ENCODE data around the gene SLC23A2.

SLC23A2 gene

GRCh38 chr20:5001174-5002076 lies at the start of gene SLC23A2:
Gene SLC23A2 (minus strand): TSS chr20:5001510. CDS start chr20:4932562, 68,948 bp downstream.
- no peak for DNase-seq
- Histone ChIP-seq H3K27ac (no peak within 1 kb of the TSS), H3K36me3 (replicated peaks) (no peaks in the 10 kb centered on the region), H3K4me3 (ENCODE audit: low read depth, low read length) (peak within 1 kb of the TSS; percentile 68), H3K27me3 (replicated peaks) (no peaks in the 10 kb centered on the region)
- TF ChIP-seq, protein P1, sequence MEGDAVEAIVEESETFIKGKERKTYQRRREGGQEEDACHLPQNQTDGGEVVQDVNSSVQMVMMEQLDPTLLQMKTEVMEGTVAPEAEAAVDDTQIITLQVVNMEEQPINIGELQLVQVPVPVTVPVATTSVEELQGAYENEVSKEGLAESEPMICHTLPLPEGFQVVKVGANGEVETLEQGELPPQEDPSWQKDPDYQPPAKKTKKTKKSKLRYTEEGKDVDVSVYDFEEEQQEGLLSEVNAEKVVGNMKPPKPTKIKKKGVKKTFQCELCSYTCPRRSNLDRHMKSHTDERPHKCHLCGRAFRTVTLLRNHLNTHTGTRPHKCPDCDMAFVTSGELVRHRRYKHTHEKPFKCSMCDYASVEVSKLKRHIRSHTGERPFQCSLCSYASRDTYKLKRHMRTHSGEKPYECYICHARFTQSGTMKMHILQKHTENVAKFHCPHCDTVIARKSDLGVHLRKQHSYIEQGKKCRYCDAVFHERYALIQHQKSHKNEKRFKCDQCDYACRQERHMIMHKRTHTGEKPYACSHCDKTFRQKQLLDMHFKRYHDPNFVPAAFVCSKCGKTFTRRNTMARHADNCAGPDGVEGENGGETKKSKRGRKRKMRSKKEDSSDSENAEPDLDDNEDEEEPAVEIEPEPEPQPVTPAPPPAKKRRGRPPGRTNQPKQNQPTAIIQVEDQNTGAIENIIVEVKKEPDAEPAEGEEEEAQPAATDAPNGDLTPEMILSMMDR (IDR thresholded peaks at IDR 0.05; ENCODE audit: low read depth, low read length, missing control alignments) = no peak
- in situ Hi-C loops (cut with HindIII; ENCODE audit: low pct_ligation_motif_present, low sequenced_read_pairs) = no loop called here

DNA sequence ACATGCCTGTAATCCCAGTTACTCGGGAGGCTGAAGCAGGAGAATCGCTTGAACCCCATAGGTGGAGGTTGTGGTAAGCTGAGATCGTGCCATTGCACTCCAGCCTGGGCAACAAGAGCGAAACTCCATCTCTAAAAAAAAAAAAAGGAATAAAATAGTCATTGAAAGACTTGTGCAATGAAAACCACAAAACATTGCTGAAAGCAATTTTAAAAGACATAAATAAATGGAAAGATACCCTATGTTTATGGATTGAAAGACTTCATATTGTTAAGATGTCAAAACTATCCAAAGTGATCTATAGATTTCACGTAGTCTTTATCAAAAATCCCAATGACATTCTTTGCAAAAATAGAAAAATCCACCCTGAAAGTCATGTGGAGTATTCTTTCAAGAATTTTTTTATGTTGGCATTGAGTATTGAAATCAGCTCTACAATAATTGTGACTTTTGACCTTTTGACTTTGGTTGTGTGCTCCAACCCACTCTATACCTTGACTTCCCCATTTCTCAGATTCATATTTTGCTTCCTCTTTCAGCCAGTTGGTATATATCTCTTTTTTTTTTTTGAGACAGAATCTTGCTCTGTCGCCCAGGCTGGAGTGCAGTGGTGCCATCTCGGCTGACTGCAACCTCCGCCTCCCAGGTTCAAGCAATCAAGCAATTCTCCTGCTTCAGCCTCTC lies 45.5 kb upstream of the SLC23A2 start:
- no peak overlapping the region for H3K4me3 ChIP-seq (ENCODE audit: low read depth, low read length)
- no peak for DNase-seq
- in situ Hi-C loops (cut with HindIII; ENCODE audit: low pct_ligation_motif_present, low sequenced_read_pairs) = no loop called here
- H3K27ac ChIP-seq = no peak overlapping the region
- no peaks in the 10 kb centered on the region for H3K36me3 ChIP-seq (replicated peaks)
- TF ChIP-seq, protein P1 (IDR thresholded peaks at IDR 0.05; ENCODE audit: low read depth, low read length, missing control alignments) = no peak
- no peaks in the 10 kb centered on the region for H3K27me3 ChIP-seq (replicated peaks)

DNA sequence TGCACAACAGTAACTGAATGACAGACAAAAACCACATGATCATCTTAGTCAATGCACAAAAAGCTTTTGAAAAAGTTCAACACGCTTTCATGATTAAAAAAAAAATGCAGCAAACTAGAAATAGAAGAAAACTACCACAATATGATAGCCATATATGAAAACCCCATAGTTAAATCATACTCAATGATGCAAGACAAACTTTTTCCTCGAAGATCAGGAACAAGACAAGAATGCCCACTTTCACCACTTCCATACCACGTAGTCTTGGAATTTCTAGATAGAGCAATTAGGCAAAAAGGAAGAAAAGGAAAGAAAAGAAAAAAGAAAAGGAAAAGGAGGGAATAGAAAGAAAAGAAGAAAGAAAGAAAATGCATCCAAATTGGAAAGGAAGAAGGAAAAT lies 44.6 kb upstream of the SLC23A2 start:
- Histone ChIP-seq H3K4me3 (ENCODE audit: low read depth, low read length) (no peak overlapping the region), H3K36me3 (replicated peaks) (no peaks in the 10 kb centered on the region), H3K27ac (no peak overlapping the region), H3K27me3 (replicated peaks) (no peaks in the 10 kb centered on the region)
- in situ Hi-C loops (cut with HindIII; ENCODE audit: low pct_ligation_motif_present, low sequenced_read_pairs) = no loop called here
- TF ChIP-seq, protein P1 (IDR thresholded peaks at IDR 0.05; ENCODE audit: low read depth, low read length, missing control alignments) = no peak
- no peak for DNase-seq

- Histone ChIP-seq H3K4me3 (ENCODE audit: low read depth, low read length) (no peak overlapping the region), H3K36me3 (replicated peaks) (no peaks in the 10 kb centered on the region), H3K27me3 (replicated peaks) (no peaks in the 10 kb centered on the region), H3K27ac (no peak overlapping the region)
- in situ Hi-C loops (cut with HindIII; ENCODE audit: low pct_ligation_motif_present, low sequenced_read_pairs) = no loop called here
- DNase-seq = no peak
- TF ChIP-seq, protein P1 (IDR thresholded peaks at IDR 0.05; ENCODE audit: low read depth, low read length, missing control alignments) = no peak
Measured at GRCh38 chr20:5044075-5044620, 42.8 kb upstream of the SLC23A2 start.

DNA sequence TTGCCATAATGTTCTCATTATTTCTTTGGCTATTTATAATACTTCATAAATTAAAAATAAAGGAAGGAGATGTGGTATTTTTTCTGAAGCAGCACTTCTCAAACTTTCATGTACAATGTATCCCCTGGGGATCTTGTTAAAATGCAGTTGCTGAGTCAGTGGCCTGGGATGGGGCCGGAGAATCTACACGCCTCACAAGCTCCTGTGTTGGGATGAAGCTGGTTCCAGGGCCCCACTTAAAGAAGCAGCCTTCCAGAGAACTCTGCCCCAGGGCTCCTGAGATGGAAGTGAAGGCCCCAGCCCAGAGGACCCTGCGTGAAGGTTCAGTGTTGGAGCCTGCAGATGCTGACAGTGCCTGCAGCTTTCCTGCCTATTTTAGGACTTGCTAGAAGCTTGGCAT lies 40.1 kb upstream of the SLC23A2 start:
- peak; percentile 65 for DNase-seq
- H3K4me3 ChIP-seq (ENCODE audit: low read depth, low read length) = no peak overlapping the region
- no peak overlapping the region for H3K27ac ChIP-seq
- H3K36me3 ChIP-seq (replicated peaks) = no peaks in the 10 kb centered on the region
- in situ Hi-C loops (cut with HindIII; ENCODE audit: low pct_ligation_motif_present, low sequenced_read_pairs) = no loop called here
- TF ChIP-seq, protein P1 (IDR thresholded peaks at IDR 0.05; ENCODE audit: low read depth, low read length, missing control alignments) = no peak
- H3K27me3 ChIP-seq (replicated peaks) = no peaks in the 10 kb centered on the region
